HCT116 (cell line): ENCODE data around the gene FAM151A. TPM values are rescaled to one million over a fixed set of nuclear protein-coding genes. Genes with fewer than 3 reads are reported as not detected.

Source experiments
- ATAC-seq: fragments of 200-7000 bp; cut with Tn5 transposase; 2 replicates; pipeline ENCODE4 v1.9.1; 2020; ENCODE audit warnings: mild to moderate bottlenecking, moderate library complexity
- BruUV-seq: library from RNA; stranded (reverse); fragments of 400-500 nt; replicated peaks from 2 replicates; lab custom pipeline; 2021; lab: Mats Ljungman, UMichigan
- CTCF ChIA-PET: fragments of 300-600 bp; sonication (Branson Sonifier 250); formaldehyde crosslinking; loops from one replicate; lab custom pipeline; 2021; ENCODE audit warnings: antibody characterized with exemption; lab: Charles Lee
- POLR2A ChIA-PET: fragments of 300-600, 350-600 bp; sonication (Branson Sonifier 250); formaldehyde crosslinking; loops from one replicate; lab custom pipeline; 2021; ENCODE audit warnings: antibody characterized with exemption; lab: Charles Lee
- RAD21 ChIA-PET, 2 experiments: fragments of 300-600 bp; sonication (Branson Sonifier 250); formaldehyde crosslinking; loops; one replicate each; lab custom pipeline; 2023; ENCODE audit warnings: low total read pairs in 2 of 2; ENCODE audit not compliant: uncharacterized antibody in 2 of 2, unreplicated experiment in 2 of 2, low non-redundant PET in 1 of 2; lab: Charles Lee
- DNase-seq: peaks from one replicate; pipeline ENCODE4 v3.0.0-alpha.2; 2010; ENCODE audit warnings: low read depth, low spot score
- H2AFZ ChIP-seq: fragments of 200-600 bp; shearing (Covaris generic), sonication (generic); 2 replicates; pipeline ENCODE4 v1.6.1; 2017; ENCODE audit warnings: low read depth, mixed run types, mixed read lengths, antibody characterized with exemption, low read length; ENCODE audit not compliant: poor library complexity, severe bottlenecking
- H3K27ac ChIP-seq: 2 replicates; pipeline ENCODE4 v1.5.1; 2012; ENCODE audit warnings: low read depth, low read length
- H3K27me3 ChIP-seq: fragments of 200-600 bp; sonication (generic); 2 replicates; pipeline ENCODE4 v1.6.1; 2016; ENCODE audit warnings: mixed run types, low read length, mixed read lengths; ENCODE audit not compliant: insufficient read depth
- H3K36me3 ChIP-seq, 2 experiments: fragments of 200-500 bp in 1 of 2; fragments of 200-600 bp in 1 of 2; sonication (Bioruptor generic) in 1 of 2; sonication (generic) in 1 of 2; 2 replicates each; pipeline versions ENCODE4 v1.5.1 to v1.6.1; 2014 to 2016; ENCODE audit warnings: low read length in 2 of 2, inconsistent platforms in 1 of 2, mixed read lengths in 1 of 2, mixed run types in 1 of 2; ENCODE audit not compliant: insufficient read depth in 2 of 2, control insufficient read depth in 1 of 2
- H3K4me1 ChIP-seq, 2 experiments: fragments of 200-600 bp in 1 of 2; sonication (generic) in 1 of 2; 2 replicates each; pipeline versions ENCODE4 v1.5.1 to v1.6.1; 2012 to 2017; ENCODE audit warnings: low read length in 2 of 2, inconsistent platforms in 1 of 2, mild to moderate bottlenecking in 1 of 2, mixed read lengths in 1 of 2, mixed run types in 1 of 2, moderate library complexity in 1 of 2; ENCODE audit not compliant: insufficient read depth in 2 of 2, control insufficient read depth in 1 of 2
- H3K4me2 ChIP-seq: fragments of 200-600 bp; sonication (generic); 2 replicates; pipeline ENCODE4 v1.6.1; 2017; ENCODE audit warnings: mixed run types, low read length, mixed read lengths
- H3K4me3 ChIP-seq, 2 experiments: fragments of 200-600 bp in 1 of 2; sonication (generic) in 1 of 2; replicated peaks in 1 of 2; 2 replicates each; pipeline ENCODE4 v1.5.1; 2011 to 2016; ENCODE audit warnings: low read length in 2 of 2, control low read depth in 1 of 2, low read depth in 1 of 2, mild to moderate bottlenecking in 1 of 2, mixed read lengths in 1 of 2, mixed run types in 1 of 2
- H3K79me2 ChIP-seq: fragments of 200-600 bp; sonication (generic); 2 replicates; pipeline ENCODE4 v1.6.1; 2017; ENCODE audit warnings: mild to moderate bottlenecking, mixed run types, low read length, moderate library complexity, mixed read lengths; ENCODE audit not compliant: insufficient read depth
- H3K9ac ChIP-seq: fragments of 200-600 bp; sonication (generic); 2 replicates; pipeline ENCODE4 v1.6.1; 2016; ENCODE audit warnings: low read length, mixed read lengths
- H3K9me2 ChIP-seq: fragments of 200-600 bp; sonication (generic), shearing (Covaris generic); 2 replicates; pipeline ENCODE4 v1.6.1; 2017; ENCODE audit warnings: mixed run types, mild to moderate bottlenecking, moderate library complexity; ENCODE audit not compliant: insufficient read depth
- H3K9me3 ChIP-seq, 2 experiments: fragments of 200-500 bp in 1 of 2; fragments of 200-600 bp in 1 of 2; sonication (Bioruptor generic) in 1 of 2; sonication (generic) in 1 of 2; 2 replicates each; pipeline ENCODE4 v1.6.1; 2014 to 2017; ENCODE audit warnings: low read length in 2 of 2, mixed read lengths in 2 of 2, inconsistent platforms in 1 of 2, low read depth in 1 of 2, mild to moderate bottlenecking in 1 of 2, mixed run types in 1 of 2, moderate library complexity in 1 of 2; ENCODE audit not compliant: control insufficient read depth in 1 of 2, insufficient read depth in 1 of 2
- H4K20me1 ChIP-seq: fragments of 200-600 bp; sonication (generic), shearing (Covaris generic); 2 replicates; pipeline ENCODE4 v1.6.1; 2017; ENCODE audit warnings: mixed run types, mild to moderate bottlenecking, moderate library complexity; ENCODE audit not compliant: insufficient read depth
- EGR1 ChIP-seq: IDR thresholded peaks from 2 replicates; pipeline ENCODE4 v1.6.1; 2012; ENCODE audit warnings: low read depth
- ELF1 ChIP-seq: IDR thresholded peaks from 2 replicates; pipeline ENCODE4 v1.6.1; 2012; ENCODE audit warnings: low read depth, borderline replicate concordance
- POLR2AphosphoS5 ChIP-seq: IDR thresholded peaks from 2 replicates; pipeline ENCODE4 v1.6.1; 2011; ENCODE audit warnings: mild to moderate bottlenecking, low read depth, low read length, moderate library complexity
- RAD21 ChIP-seq: IDR thresholded peaks from 2 replicates; pipeline ENCODE4 v1.6.1; 2012; ENCODE audit warnings: low read depth, mild to moderate bottlenecking
- SIN3A ChIP-seq: IDR thresholded peaks from 2 replicates; pipeline ENCODE4 v1.6.1; 2012; ENCODE audit warnings: low read depth
- SRF ChIP-seq: IDR thresholded peaks from 2 replicates; pipeline ENCODE4 v1.6.1; 2012; ENCODE audit warnings: low read depth
- TCF7L2 ChIP-seq: IDR thresholded peaks from 2 replicates; pipeline ENCODE4 v1.7.0; 2011; ENCODE audit warnings: borderline replicate concordance, inconsistent platforms; ENCODE audit not compliant: insufficient read depth, insufficient read length; ENCODE audit errors: extremely low read depth
- ZFX ChIP-seq: fragments of 450-650 bp; IDR thresholded peaks from 2 replicates; pipeline ENCODE4 v1.6.1; 2017
- intact Hi-C: fragments of 100-400 bp; cut with micrococcal nuclease; formaldehyde crosslinking; loops from 2 replicates; pipeline ENCODE4 v1.10.0; 2022
- total RNA-seq: library from RNA; stranded (reverse); gene quantifications from one replicate; pipeline ENCODE4 v1.2.1, GENCODE V29; 2021; ENCODE audit not compliant: unreplicated experiment
- TF ChIP-seq, protein P1 (sequence below): IDR thresholded peaks from 2 replicates; pipeline ENCODE4 v1.6.1; 2012

The FAM151A gene
- total RNA-seq, 1 experiment from 2014 or later: not detected

DNA sequence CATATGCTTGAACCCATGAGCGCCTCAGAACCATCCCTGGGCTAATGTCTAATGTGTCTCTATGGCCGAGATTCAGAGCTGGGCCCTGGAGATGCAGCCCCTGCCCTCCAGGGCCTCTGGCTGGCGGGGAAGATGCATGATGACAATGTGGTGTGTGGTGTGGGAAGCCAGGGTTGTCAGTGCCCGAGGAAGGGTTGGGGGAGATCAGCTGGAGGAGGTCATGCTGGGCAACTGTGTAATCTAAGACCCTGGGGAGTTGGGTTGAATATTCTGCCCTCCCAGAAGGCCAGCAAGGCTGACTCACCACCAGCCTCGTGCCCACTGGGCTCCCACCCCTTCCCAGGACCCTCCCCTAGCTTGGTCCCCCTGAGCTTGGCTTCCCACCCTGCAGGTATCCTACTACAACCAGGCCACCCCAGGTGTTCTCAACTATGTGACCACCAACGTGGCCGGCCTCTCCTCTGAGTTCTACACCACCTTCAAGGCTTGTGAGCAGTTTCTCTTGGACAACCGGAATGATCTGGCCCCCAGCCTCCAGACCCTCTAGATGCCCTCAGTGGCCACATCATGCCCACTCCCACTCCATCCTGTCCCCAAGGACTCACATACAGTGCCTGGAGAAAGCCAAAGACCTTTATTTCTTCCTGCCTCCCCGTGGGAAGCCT is 14.6 kb downstream of the FAM151A start:
- no TSS peak for BruUV-seq
- POLR2A ChIA-PET: no interaction called here
- intact Hi-C loops: no loop called here

GRCh38 chr1:54607821-54608565 is 15.3 kb downstream of the FAM151A start:
- ATAC-seq (no peak), DNase-seq (no peak)
- ChIA-PET CTCF (no interaction called here), POLR2A (no interaction called here), RAD21 (no interaction called here)
- no peak overlapping the region for H3K27ac ChIP-seq
- H4K20me1 ChIP-seq: no peaks in the 10 kb centered on the region
- intact Hi-C loops: no loop called here
- peaks cover 0 to 8% of the 10 kb centered on the region in 2 experiments; a peak in 2 of 4 replicates for H3K36me3 ChIP-seq
- no peaks in the 10 kb centered on the region for H3K9me2 ChIP-seq
- no peak overlapping the region for H3K4me2 ChIP-seq
- no peak overlapping the region for H3K4me3 ChIP-seq
- TF ChIP-seq, protein P1, sequence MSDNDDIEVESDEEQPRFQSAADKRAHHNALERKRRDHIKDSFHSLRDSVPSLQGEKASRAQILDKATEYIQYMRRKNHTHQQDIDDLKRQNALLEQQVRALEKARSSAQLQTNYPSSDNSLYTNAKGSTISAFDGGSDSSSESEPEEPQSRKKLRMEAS: no peak
- TF ChIP-seq ELF1 (no peak), SIN3A (no peak), EGR1 (no peak), POLR2AphosphoS5 (no peak), ZFX (no peak), TCF7L2 (no peak), RAD21 (no peak)
- BruUV-seq: no TSS peak
- no peaks in the 10 kb centered on the region for H3K27me3 ChIP-seq
- H2AFZ ChIP-seq: no peak overlapping the region
- no peaks in the 10 kb centered on the region for H3K79me2 ChIP-seq
- H3K9me3 ChIP-seq: no peaks in the 10 kb centered on the region
- no peak overlapping the region for H3K9ac ChIP-seq
- H3K4me1 ChIP-seq: peaks cover 0 to 7% of the 10 kb centered on the region in 2 experiments; a peak in 2 of 4 replicates

More for the DNA sequence above, 14.6 kb downstream of the FAM151A start:
- Histone ChIP-seq H2AFZ (no peak overlapping the region), H3K27me3 (no peaks in the 10 kb centered on the region), H3K4me2 (no peak overlapping the region), H3K36me3 (peaks cover 0 to 5% of the 10 kb centered on the region in 2 experiments; a peak in 2 of 4 replicates), H3K9me3 (no peaks in the 10 kb centered on the region), H3K27ac (no peak overlapping the region), H3K9ac (no peak overlapping the region), H3K4me1 (peaks cover 0 to 7% of the 10 kb centered on the region in 2 experiments; a peak in 2 of 4 replicates), H3K9me2 (no peaks in the 10 kb centered on the region), H4K20me1 (no peaks in the 10 kb centered on the region), H3K4me3 (no peak overlapping the region), H3K79me2 (no peaks in the 10 kb centered on the region)
- RAD21 ChIA-PET: no interaction called here
- ATAC-seq: no peak
- TF ChIP-seq SRF: no peak
- no peak for DNase-seq
- CTCF ChIA-PET: no interaction called here
